Limb (tissue), 2 donors: ENCODE measurements around the gene SHH.
"Not testable (repeated sequence)": the region's sequence is repeated elsewhere in the genome, so short reads cannot be mapped to it uniquely, and the experiment has no call there.

ENCODE experiments used
- DNase-seq, 2 donors: peaks; one replicate each; pipeline ENCODE4 v3.0.0-alpha.2; 2016; ENCODE audit errors: extremely low spot score in 2 of 2

The SHH gene

GRCh38 chr7:155843426-155844018 is 31.3 kb upstream of the SHH start:
- DNase-seq: no peak

- no peak for DNase-seq
Measured at GRCh38 chr7:155842496-155843265, 30.4 kb upstream of the SHH start.

- no peak for DNase-seq
Measured at GRCh38 chr7:155840909-155841308, 28.6 kb upstream of the SHH start.

- DNase-seq: no peak
Measured at GRCh38 chr7:155840262-155840885, 28.1 kb upstream of the SHH start.

GRCh38 chr7:155839461-155839860 is 27.2 kb upstream of the SHH start:
- DNase-seq: no peak

GRCh38 chr7:155838312-155838711 is 26.0 kb upstream of the SHH start:
- DNase-seq: not testable (repeated sequence)

- DNase-seq: no peak
Measured at GRCh38 chr7:155837126-155837479, 24.8 kb upstream of the SHH start.

GRCh38 chr7:155836216-155837125 is 24.2 kb upstream of the SHH start:
- no peak for DNase-seq

- no peak for DNase-seq
Measured at GRCh38 chr7:155835446-155836215, 23.4 kb upstream of the SHH start.

- DNase-seq: no peak
Measured at GRCh38 chr7:155834486-155835048, 22.3 kb upstream of the SHH start.

- no peak for DNase-seq
Measured at GRCh38 chr7:155833651-155834050, 21.4 kb upstream of the SHH start.

- DNase-seq: no peak
Measured at GRCh38 chr7:155832581-155832981, 20.3 kb upstream of the SHH start.

- DNase-seq: no peak
Measured at GRCh38 chr7:155831807-155832524, 19.7 kb upstream of the SHH start.

- DNase-seq: no peak
Measured at GRCh38 chr7:155830961-155831806, 18.9 kb upstream of the SHH start.

GRCh38 chr7:155829796-155830470 is 17.7 kb upstream of the SHH start:
- DNase-seq: no peak

GRCh38 chr7:155825336-155825735 is 13.1 kb upstream of the SHH start:
- DNase-seq: no peak

GRCh38 chr7:155824227-155824886 is 12.1 kb upstream of the SHH start:
- DNase-seq: no peak

- DNase-seq: no peak
Measured at GRCh38 chr7:155821851-155822250, 9.6 kb upstream of the SHH start.
